Measurements from ENCODE around the gene INPP5D.

GRCh38 chr2:233094614-233095013 is 34.5 kb downstream of the INPP5D start:
- TF ChIP-seq CTCF (IDR thresholded peaks at IDR 0.05; ENCODE audit: low read depth, low read length, poor library complexity, severe bottlenecking), result no peak
- no peak for TF ChIP-seq EZH2phosphoT487 (IDR thresholded peaks at IDR 0.05; ENCODE audit: borderline replicate concordance, low read length)

Measured in DOHH2 (cell line).